Kidney tubule cell (primary cell): ENCODE measurements around the gene PRODH.
"Not testable (repeated sequence)": the region's sequence is repeated elsewhere in the genome, so short reads cannot be mapped to it uniquely, and the experiment has no call there.

Experiments used
- DNase-seq: peaks from one replicate; pipeline ENCODE4 v3.0.0-alpha.2; 2018; ENCODE audit warnings: low spot score

PRODH gene

DNA sequence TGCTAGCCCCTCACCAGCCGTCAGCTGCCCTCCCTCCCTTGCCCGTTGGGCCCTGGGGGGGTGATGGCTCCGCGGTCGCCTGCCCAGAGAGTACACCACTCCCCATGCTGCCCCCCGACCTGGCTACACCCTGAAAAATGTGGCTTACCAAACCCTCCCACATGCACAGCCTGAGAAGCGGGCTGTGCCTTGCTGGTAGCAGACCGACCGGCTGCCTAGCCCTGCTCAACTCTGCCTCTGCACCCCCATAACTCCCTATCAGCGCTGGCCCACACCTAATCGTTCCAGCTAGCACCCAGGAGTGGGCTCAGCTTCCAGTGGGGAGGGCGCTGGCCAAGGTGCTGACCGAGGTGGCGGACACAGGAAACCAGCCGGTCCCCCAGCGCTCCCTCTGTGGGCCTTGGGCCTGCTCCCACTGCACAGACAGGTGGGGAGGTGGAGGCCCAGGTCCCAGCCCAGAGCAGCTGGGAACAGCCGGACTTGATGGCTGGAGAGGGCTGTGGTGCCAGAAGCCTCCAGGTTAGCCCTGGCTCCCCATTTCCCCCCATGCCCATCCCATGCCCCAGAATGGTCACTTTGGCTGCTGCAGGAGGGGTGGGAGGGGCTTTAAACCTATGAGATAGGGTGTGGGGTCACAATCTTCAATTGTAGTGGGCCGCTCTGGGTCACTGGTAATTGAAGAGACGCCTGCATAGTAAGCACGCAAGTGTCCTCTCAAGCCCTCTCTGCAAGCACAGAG is 32.1 kb upstream of the PRODH start:
- peak; percentile 22 for DNase-seq

DNA sequence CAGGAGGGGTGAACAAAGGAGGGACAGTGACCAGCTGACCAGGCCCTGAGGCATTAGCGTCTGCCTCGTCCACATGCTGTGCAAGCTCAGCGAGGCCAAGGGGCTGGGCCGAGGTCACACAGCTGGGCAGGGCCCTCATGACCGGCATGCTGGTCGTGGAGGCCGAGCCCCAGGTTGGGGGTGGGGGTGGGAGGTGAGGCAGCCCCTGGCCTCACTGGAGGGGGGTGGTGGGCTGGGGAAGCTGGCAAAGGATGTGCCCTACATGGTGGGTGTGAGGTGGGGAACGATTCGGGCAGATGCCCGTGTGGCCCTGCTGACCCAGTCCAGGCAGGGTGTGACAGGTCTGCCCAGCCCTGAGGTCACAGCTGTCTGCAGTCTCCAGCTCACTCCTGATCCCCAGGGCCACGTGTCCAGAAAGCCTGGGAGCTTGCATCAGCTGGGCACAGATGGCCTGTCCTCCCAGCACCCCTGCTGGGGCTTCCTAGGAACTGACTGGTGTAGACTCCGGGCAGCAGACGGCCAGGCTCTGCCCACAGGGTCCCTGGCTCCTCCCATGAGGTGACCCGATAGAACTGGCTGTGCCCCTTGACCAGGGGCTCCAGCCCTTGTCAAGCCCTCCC is 31.4 kb upstream of the PRODH start:
- DNase-seq, result peak; percentile 17

DNA sequence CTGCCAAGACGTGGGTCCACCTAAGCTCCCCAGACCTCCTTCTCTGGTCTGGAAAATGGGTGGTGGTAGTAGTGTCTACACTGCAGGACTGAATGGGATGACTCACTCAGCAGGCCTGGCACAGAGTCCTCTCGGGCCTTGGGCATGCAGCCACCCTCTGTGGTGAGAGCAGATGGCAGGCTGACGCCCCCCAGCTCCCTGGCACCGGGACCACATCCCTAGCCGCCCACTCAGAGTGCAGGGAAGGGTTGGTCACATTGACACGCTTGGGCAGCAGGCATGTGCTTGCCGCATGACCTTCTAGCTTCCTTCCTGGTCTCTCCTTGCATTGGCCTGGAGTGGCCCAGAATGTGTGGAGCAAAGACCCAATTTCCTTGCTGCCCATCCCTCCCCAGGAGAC is 30.7 kb upstream of the PRODH start:
- DNase-seq, result no peak

DNA sequence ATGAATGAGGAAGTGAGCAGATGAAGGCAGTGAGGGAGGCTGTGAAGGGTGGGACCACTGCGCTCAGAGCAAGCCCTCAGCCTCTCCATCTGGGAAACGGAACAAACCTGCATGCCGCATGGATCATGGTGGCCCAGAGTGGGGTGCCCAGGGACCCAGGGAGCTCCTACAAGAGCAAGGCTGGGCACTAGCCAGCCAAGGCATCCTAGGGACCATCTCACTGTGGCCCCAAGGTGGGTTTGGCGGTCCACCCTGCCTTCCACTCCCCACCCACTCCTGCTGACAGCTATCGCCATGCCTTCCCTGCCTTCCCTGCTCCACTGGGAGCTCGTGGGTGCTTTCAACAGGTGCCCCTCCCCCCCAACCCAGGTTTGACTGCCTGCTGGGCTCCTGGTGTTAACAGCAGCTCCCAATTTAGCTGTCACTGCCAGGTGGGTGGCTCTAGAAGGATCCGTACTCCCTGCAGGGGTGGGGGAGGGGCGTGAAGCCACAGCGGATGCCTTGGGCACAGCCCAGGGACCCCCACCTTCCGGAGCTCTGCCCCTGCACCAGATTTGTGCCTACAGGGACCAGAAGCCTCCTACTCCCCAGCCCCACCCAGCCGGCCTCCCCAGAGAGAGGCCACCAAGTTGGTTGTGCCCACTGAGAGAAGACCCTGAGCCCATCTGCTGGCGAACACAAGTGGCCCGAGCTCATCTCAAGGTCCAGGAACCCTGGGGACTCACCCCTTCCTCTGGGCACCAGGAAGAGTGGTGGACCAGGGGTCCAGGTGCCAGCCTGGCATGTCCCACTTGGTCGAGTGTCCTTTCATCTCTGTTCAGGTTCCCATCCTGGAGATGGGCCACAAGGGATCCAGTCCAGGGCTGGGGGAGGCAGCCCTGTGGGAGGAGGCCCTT is 29.7 kb upstream of the PRODH start:
- no peak for DNase-seq

DNA sequence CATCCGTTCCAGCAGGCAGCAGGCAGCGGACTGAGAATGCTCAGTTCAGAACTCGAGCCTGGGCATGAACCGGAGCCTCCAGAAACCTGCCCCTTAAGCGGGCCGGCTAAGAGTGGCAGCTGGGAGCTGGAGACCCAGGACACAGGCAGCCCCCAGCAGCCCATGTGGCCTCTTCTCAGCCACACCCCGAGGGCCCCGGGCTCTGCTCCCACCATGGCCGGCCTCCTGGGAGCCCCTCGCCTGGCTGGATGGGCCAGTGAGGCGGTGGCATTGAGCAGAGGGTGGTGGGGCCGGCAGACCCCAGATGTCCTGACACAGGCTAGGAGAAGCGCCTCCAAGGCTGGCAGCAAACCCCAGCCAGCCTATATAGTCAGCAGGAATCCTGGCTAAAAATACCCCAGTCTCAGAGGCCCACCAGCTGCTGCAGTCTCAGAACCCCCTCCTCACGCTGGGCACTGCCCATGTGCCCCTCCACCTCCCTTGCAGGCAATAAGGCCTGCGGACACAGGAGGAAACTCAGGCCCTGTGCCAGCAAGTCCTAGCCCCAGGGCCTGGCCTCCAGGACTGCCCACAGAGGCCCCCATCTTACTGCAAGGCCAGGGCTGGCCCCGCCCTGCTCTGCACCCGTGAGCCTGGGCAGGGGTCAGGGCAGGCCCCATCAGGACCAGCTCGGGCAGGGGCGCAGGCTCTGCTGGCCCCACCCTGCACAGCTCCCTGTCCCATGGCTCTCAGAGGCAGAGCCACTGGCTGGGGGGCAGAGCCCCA is 28.6 kb upstream of the PRODH start:
- not testable (repeated sequence) for DNase-seq

DNA sequence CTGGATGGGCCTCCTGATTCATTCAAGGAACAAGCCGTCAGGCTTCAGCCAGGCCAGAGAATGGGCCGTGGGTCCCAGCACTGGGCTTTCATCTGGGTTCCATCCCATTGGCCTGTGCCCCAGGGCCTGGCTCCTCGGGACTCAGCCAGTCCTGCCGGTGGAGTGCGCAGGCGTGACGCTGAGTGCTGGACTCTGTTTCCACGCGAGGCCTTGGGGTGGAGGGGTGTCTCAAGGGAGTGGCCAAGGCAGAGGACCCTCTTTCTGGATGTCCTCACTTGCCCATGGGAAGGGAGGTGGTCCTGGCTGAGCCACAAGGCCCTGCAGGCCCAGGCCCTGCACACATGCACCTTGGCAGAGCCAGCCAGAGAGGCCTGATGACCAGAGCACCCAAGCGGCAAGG is 28.0 kb upstream of the PRODH start:
- not testable (repeated sequence) for DNase-seq

DNA sequence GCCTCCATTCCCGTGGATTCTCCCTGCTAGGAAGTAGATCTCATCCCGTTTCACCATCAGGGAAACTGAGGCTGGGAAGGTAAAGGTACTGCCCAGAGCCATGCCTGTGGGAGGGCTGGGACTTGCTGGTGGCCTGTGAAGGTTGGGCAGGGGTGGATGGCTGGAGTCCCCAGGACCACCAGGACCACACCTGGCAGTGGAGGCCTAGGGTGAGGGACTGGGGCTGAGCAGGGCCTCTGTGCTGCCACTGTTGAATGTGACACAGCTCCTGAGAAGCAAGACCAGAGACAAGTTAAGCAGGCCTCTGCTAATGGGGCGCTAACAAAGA is 26.2 kb upstream of the PRODH start:
- DNase-seq, result no peak

DNA sequence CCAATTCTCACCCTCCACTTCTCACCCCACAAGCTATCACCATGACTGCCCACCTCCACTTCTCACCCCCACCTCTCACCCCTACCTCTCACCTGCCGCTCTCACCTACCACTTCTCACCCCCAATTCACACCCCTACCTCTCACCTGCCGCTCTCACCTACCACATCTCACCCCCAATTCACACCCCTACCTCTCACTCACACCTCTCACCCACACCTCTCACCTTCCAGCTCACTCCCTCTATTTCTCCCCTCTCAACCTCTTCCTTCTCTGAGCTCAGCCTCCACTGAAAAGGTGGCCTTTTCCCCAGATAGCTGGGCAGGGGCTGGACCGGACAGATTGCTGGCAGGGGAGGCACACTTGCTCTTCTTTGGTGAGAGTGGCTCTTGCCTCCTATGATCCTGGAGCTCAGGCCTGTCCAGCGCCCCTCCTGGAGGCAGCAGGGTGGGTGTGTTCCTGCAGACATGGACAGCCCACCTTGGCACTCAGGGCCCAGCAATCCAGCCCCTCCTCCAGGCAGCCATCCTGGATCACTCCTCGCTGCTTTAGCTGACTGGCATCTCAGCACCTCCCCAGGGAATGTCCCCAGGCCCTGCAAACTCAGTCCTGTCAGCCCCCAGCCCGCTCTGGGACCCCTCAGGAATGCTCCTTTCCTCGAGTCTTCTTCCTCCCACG is 25.7 kb upstream of the PRODH start:
- not testable (repeated sequence) for DNase-seq

DNA sequence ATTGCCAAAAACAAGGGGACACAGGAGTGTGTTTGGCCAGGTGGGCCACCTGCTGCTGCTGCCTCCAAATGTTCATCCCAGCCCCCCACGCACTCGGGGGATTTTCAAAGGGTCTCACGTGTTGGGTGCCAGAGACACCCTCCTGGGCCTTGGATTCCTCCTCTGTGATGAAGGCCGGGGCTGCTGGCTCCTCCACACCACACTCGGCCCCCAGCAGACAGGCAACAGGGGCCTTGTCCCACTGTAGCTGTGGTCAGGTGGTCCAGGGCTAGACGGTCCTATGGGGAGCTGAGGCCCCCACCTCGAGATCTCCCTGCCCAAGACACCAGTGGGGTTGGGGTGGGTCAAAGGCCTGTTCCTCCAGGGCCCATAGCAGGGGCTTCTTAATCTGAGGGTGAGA is 25.1 kb upstream of the PRODH start:
- DNase-seq, result not testable (repeated sequence)

DNA sequence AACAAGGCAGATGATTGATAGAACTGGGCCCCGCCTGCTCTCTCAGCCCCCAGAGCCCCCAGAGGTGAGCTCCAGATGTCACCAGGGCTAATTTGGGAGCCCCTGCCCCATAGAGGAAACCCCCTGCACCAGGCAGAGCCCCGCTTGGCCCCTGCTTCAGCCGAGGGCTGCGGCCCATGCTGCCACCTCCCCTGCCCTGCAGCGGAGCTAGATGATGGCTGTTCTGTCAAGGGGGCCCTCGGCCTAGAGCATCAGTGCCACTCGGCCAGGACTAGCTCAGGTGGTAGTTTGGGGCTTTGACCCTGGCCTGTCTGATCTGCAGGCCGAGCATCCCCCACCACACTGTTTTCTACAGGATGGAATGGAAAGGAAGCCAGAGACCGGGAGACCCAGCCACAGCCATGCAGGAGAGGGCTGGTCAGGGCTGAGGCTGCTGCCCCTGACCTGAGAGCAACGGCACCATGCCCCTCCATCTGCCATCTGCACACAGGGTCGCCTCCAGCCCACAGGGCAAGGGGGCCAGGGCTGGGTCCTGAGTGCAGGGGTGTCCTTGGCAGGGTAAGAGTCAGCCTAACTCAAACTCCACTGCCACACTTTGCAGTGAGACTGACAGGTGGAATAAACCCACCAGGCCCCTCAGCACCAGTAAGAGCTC is 24.2 kb upstream of the PRODH start:
- DNase-seq, result not testable (repeated sequence)

DNA sequence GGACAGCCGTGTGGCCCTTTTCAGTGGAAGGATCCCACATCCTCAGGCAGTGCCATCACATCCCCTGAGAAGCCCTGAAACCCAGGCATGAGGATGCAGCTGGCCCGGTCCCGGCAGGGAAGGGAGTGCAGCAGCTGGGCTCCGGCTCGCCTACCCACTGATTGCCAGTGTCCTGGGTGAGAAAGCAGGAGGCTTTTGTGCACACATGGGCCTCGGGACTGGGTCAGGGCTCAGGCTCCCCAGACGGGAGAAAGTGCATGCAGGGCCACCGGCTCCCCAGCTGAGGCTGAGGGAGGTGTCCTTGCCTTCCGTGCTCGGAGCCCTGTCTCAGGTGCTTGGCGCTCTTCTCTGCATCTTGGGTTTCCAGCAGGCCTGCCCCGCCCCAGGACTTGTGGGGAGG is 23.6 kb upstream of the PRODH start:
- not testable (repeated sequence) for DNase-seq

DNA sequence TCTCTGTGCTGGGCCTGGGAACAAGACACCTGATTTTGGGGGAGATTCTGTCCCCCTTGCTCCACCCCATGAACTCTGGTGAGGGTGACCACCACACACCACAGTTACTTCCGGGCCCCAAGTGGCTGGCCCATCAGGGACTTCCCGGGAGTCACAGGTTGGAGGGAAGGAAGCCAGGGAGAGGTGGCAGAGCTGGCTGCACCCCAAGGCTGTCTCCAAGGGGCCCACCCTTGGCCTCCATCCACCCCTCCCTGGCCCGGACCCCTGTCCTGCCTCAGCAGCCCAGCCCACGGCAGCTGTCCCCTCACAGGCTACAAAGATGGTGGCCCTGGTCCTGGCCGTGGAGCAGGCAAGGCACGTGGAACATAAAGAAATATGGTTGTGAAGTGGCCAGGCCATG is 23.2 kb upstream of the PRODH start:
- DNase-seq, result not testable (repeated sequence)

DNA sequence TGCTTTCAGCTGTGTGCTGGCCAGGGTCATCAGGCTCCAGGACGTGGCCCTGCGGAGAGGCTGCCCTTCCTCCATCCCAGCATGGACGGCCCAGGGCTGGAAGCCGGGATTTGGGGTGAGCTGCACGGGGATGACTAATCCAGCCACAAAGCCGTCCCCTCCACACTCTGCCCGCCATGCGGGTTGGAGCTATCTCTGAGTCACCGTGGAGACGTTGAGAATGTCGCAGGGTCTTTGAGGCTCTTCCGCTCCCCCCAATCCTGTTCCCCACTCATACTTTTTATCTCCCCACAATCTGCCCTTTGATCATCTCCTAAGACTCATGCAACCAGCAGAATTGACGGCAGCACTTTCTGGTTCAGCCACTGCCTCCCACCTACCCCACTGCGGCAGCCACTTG is 22.6 kb upstream of the PRODH start:
- DNase-seq, result not testable (repeated sequence)

DNA sequence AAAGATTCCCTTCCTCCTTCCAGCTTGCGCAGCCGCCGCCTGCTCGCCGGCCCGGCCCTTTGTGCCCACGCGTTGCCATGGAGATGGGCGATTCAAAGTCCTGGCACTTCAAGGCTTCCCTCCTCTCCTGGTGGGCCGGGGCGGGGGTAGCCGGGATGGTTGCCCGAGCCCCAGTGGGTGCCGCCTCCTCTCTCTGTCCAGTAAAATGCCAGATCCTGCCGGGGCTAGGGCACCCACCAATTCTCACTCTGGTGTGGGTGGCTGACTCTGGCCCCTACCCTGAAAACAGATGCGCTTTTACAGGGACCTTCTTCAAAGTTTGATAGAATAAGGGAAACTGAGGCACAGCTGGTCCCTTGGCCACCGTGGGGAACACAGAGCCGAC is 22.2 kb upstream of the PRODH start:
- not testable (repeated sequence) for DNase-seq

DNA sequence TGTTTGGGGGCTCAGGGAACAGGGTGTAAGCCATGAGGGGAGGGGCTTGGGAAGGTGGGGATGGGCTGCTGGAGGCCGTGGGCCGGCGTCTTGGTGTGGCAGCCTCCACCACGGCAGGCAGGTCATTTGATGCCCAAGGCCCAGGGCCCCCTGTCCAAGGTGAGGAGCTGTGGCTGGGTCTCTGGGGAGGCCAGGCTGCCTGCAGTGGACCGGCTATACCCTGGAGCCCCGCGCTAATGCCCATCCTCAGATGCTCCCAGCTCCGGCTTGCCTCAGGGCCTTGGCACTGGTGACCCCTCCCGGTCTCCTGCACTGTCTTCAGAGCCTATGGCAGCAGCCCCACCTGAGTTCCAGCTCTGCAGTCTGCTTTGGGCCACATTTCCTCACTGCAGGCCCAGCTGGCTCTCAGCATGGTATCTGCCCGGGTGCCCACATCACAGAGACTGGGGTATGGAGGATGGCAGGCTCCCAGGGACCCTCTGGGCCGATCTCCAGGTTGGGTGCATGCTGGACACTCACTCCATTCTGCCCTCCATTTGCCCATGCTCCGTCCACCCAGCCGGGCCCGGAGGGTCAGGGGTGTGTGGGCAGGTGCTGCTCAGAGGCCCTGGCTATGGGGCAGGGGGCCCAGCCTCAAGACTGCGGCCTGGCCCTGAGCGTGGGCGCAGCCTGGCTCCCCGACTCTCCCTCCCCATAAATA is 21.7 kb upstream of the PRODH start:
- DNase-seq, result not testable (repeated sequence)

DNA sequence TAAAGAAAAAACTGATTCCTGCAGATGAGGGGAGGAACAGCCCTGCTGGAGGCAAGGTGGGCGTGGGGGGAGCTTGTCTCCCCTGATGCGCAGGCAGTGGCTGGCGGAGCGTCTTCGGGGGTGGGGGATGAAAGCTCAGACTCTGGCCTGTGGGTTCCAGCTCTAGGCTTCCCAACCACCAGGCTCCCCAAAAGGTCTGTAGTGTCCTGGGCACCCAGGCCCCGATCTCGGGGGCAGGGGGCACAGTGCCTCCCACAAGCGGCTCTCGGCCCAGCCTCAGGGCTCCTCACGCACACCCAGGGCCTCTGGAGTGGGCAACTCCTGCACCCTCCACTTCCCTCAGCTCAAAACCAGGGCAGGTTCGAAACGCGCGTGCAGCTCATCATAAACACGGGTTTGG is 20.9 kb upstream of the PRODH start:
- DNase-seq, result not testable (repeated sequence)

DNA sequence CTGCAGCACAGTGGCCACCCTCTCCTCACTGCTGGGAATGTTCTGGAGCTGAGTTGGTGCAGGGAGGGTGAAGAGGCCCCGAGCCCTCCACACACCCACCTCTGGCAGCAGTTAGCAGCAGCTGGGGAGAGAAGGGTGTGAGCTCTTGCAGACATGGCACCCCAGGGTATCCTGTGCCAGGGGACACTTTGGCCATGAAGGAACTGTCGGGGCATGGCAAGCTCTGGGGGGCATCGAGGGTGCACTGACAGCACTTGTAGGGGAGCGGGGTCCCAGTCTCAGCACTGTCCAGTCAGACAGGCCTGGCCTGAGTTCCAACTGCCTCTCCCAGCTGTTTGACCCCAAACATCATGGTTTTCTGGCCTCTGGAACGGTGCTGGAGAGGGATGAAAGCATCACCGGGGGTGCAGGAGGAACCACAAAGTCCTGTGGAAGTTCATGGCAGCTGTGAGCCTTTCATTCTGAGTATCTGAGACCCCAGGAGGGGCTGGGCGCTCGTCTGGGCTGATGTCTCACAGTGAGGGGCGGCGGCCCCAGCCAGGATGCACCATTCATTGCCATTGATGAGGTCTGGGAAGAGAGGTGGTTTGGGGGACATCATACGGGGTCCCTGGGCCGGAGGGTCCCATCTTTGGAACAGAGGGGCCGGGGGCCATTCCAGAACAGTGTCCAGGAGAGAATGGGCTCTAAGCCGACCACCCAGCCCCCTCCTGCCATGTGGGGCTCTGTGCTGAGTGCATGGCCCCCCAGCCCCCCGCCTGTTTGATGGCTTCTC is 20.2 kb upstream of the PRODH start:
- DNase-seq, result not testable (repeated sequence)

DNA sequence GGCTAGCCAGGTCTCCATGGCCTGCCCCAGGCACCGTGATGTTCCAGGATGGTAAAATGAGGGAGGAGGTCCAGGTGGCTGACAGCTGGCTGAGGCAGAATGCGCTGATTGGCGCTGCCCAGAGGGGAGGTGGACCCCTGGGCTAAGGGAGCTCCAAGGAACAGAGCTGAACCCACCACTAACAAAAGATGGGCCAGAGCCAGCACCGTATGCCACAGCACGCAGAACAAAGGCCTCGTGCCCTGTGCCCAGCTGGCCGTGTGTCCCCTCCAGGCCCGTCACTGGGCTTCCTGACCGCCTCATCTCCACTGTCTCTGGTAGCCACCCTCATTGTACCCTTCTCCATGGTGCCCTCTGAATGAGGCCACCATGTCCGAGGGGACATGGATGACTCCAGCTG is 19.6 kb upstream of the PRODH start:
- DNase-seq, result no peak

DNA sequence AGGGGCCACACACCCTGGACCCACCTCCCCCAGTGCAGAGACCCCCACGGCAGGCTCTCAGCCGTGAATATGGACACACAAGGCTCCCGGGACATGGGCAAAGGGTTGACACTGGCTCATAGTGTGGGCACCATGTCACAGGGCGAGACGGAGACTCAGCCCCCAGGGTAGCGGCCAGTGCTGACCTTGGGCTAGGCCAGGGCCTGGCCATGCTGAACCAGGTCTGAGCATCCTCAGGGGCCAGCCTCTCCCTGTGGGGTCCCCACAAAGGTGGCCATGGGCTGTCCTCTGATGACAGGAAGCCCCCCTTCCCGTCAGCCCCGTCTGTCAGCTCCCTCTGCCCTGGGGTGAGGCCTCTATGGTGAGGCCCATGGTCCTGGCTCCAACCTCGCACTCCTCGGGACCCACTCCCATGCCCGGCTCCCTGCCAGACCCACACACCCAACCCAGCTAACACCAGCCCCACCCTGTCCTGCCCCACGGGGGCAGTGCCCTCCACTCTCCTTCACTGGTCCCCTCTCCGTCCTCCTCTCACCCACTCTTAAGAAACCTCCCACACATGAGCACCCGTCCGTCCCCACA is 19.0 kb upstream of the PRODH start:
- no peak for DNase-seq
